Stimulated activated CD4-positive, alpha-beta T cell treated with anti-CD3 and anti-CD28 coated beads, TNF-alpha, amount 100 ng/mL, for 1 hour (primary cell): ENCODE results near the gene HENMT1.

Experiments used
- DNase-seq, 3 donors: peaks; one replicate each; pipeline ENCODE4 v3.0.0-alpha.2; 2020; ENCODE audit warnings: low read depth in 3 of 3, low spot score in 1 of 3

Gene HENMT1

GRCh38 chr1:108628665-108629064 lies 32.2 kb downstream of the HENMT1 start:
- no peak for DNase-seq

GRCh38 chr1:108627951-108628350 lies 32.9 kb downstream of the HENMT1 start:
- no peak for DNase-seq

- no peak for DNase-seq
Measured at GRCh38 chr1:108627256-108627655, 33.6 kb downstream of the HENMT1 start.

- no peak for DNase-seq
Measured at GRCh38 chr1:108624069-108624468, 36.8 kb downstream of the HENMT1 start.

GRCh38 chr1:108617724-108618056 lies 43.2 kb downstream of the HENMT1 start:
- DNase-seq: no peak

- DNase-seq: no peak
Measured at GRCh38 chr1:108617008-108617723, 43.7 kb downstream of the HENMT1 start.

GRCh38 chr1:108615544-108615943 lies 45.3 kb downstream of the HENMT1 start:
- DNase-seq: no peak

- no peak for DNase-seq
Measured at GRCh38 chr1:108612496-108612895, 48.4 kb downstream of the HENMT1 start.

GRCh38 chr1:108611984-108612383 lies 48.9 kb downstream of the HENMT1 start:
- no peak for DNase-seq

- no peak for DNase-seq
Measured at GRCh38 chr1:108610073-108610472, 50.8 kb downstream of the HENMT1 start.

GRCh38 chr1:108609483-108610049 lies 51.3 kb downstream of the HENMT1 start:
- DNase-seq: no peak

- no peak for DNase-seq
Measured at GRCh38 chr1:108606478-108606877, 54.4 kb downstream of the HENMT1 start.

GRCh38 chr1:108605633-108606032 lies 55.3 kb downstream of the HENMT1 start:
- DNase-seq: no peak

- no peak for DNase-seq
Measured at GRCh38 chr1:108601708-108602410, 59.0 kb downstream of the HENMT1 start.

GRCh38 chr1:108600504-108600903 lies 60.4 kb downstream of the HENMT1 start:
- no peak for DNase-seq

- no peak for DNase-seq
Measured at GRCh38 chr1:108598340-108598739, 62.6 kb downstream of the HENMT1 start.
